HG03342 (cell line): ENCODE results near the gene TMEM198.

Experiments used
- ATAC-seq: cut with Tn5 transposase; IDR thresholded peaks from one replicate; pipeline ENCODE4 v1.9.1; 2021; ENCODE audit warnings: mild to moderate bottlenecking, moderate library complexity; ENCODE audit not compliant: unreplicated experiment

The TMEM198 gene

DNA sequence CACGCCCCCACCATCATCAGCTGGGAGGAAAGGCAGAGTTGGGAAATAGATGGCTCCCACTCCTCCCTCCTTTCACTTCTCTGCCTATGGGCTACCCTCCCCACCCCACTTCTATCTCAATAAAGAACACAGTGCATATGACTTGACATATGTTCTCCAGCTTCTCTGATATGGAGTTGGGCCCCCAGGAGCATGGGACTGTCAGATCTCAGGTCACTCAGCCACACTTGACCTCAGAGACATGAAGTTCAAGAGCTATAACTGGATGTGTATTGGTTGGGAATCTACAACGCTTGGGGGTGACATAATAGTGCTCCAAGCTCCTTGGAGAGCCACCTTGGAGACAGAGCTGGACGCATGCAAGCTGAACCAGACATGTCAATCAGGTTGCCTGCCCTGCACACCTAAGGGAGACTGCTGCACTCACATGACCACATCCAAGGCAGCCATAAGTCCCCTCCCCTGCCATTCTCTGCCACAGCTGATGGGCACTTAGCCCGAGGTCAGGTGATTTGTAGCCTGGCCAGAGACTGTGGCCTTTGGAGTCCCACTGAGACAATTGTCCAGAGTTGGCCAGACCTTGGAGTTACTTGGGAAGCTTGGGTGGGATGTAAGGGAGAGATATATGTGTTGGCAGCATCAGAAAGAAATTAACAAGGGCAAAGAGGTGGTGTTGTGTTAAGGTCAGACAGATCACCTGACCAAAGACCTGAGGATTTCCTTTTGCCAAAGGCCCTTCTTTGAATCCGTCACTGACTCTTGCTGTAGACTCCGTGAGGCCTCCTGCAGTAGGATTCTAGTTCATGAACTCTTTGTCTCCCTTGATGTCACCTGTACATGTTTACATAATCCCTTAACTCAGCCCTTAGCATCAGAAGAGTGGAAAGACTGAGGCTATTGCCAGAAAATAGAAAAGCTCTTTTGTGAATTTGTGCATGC, 32.0 kb downstream of the TMEM198 start:
- no peak for ATAC-seq

DNA sequence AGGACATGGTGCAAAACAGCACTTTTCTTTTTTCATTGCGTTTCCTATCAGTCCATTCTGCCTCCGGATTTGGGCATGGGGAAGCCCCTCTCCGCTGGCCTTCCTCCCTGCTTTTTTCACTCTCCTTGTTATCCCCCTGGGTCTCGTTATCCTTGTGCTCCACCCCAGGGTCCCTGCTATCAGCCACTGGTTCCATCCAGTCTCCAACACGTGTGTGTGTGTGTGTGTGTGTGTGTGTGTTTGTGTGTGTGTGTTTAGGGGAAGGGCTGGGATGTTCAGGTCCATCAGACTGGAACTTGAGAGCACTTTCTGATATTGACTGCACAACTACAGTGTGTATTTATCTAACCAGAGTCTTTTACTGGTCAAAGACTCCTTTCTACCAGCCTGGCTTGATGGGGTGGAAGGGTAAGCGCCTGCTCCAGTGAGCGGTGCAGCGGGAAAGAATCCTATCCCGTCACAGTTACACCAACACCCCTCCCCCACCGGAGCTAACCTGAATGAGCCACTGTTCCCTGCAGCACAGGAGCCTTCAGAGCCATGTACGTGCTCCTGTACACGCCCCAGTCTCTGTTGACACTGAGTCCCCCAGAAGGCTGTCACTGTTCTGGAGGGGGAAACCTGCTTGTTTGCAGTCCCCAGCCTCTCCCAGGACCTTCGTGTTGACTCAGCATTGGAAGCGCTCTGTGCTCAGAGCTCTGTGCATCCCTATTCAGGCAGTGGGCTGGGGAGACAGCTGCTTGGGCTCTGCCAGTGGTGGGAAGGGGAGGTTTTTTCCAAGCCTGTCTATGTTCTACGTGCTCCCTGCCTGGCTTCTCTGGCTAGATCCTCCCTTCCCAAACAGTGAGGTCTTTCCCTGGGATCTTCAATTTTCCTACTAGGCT, 32.9 kb downstream of the TMEM198 start:
- no peak for ATAC-seq

DNA sequence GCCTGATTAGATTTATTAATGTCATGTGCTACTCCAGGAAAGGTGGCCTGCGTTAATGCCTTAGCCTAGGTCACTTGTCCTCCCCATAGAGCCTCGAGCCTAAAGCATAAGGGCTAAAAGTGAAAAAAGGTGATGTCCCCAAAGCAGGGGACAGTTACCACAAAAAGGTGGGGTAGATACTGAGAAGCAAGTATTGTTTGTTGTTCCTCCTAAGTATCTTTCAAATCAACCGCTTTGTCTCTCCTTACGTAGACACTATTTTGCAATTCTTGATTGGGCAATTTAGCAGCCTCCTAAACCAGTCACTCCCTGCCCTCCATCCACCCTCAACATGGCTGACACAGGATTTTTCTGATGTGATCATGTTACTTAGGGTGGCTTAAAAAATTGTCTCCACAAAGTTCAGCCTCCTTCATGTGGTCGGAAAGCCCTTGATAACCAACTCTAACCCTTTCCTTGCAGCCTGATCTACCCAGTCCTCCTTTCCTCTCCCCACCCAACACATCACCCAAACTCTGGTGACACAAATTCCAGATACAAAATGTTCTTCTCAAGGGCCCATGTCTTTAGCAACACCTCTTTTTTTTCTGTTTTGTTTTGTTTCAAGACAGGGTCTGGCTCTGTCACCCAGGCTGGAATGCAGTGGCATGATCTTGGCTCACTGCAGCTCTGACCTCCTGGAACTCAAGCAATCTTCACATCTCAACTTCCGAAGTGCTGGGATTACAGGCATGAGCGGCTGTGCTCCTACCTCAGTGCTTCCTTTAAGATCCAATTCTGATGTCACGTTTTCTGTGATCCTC, 35.2 kb downstream of the TMEM198 start:
- ATAC-seq: no peak

DNA sequence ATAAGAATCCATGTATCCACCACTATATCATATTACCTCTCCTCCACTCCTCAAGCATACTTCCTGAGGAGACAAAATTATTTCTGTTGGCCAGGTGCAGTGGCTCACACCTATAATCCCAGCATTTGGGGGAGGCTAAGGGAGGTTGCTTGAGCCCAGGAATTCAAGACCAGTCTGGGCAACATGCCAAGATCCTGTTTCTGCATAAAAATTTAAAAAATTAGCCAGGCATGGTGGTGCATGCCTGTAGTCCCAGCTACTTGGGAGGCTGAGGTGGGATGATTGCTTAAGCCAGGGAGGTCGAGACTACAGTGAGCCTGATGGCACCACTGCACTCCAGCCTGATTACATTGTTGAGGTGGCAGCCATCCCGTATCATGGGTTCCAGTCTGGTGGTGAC, 37.5 kb downstream of the TMEM198 start:
- ATAC-seq: no peak

DNA sequence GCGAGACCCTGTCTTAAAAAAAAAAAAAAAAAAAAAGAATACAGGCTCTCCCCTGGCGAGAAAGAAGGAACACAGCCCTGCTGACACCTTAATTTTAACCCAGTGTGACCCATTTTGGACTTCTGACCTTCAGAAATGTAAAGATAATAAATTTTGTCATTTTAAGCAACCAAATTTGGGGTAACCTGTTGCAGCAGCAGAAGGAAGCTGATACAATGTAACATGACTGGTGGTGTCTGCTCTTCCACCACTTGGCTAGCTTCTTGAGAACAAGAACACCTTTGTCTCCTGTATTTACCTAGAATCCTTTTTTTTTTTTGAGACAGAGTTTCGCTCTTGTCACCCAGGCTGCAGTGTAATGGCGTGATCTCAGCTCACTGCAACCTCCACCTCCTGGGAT, 47.3 kb downstream of the TMEM198 start:
- ATAC-seq: no peak

DNA sequence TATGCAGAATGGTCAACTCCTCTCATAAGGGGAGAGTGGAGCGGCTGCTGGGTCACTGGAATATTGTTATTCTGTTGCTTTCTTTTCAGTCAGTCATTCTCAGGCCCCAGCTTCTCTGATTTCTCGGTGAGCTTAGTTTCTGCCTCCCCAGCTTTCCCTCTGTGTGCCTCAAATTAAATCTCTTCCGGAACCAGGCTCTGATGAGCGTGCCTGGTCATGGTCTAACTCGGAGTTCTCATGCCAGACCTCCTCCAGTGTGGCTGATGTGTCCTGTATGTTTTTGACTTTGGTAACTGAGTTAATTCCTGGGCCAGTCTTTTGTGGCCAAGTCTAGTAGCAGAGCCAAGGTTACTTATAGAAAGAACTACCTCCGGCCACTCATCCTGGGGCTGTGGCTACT, 48.9 kb downstream of the TMEM198 start:
- ATAC-seq: no peak

DNA sequence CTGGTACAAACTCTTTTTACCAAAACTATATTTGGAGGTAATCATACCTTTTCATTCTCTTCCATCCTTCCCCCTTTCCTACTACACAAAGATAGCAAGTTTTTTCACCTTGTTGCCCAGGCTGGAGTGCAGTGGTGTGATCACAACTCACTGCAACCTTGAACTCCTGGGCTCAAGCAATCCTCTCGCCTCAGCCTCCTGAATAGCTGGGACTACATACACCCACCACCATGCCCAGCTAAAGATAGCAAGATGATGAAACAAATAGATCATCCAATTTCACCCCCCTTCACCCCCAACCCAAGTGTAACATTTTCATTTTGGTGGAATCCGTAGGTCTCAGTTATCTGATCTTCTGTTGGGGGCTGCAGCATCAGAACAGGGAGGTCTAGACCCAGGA, 49.3 kb downstream of the TMEM198 start:
- no peak for ATAC-seq

DNA sequence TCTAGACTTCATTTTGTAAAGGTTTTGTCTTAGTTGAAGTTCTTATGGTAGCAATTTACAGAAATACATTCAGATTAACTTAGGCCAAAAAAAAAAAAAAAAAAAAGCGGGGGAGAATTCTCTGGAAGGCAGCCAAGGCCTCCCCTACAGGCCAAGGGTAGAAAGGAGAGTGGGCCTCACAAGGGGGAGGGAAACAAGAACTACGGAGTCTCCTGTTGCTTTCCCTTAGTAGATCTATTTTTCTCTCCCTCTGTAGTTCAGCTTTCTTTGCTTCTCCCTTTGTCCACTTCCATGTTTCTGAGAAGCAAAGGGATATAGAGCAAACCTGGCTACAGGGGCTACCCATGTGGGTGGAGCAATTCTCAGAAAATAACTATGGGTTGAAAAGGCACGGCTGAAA, 51.4 kb downstream of the TMEM198 start:
- ATAC-seq: no peak

DNA sequence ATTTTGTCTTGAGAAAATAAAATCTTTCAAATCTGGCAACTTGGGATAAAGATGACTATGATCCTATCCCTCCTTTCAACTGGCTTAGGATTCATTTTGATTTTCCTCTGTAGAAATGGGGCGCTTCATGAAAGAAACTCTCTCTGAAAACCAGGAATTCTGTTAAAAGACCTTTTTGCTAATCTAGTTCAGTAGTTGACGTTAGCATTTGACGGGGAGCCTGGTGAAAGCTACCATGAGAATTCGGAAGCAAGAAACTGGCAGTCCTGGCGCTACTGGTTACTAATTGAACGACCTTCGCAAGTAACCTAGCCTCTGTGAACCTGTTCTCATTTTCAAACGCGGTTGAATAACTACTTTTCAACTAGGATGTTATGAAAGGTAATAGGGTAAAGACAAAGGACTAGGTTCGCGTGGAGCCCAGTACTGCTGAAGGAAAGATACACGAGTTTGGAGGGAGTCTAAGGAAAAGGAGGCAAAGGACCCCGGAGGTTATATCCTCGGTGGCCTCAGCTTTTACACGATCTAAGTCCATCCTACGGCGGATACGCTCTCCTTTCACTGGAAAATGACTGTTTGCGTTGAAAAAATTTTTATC, 53.2 kb downstream of the TMEM198 start:
- peak; percentile 13 for ATAC-seq

DNA sequence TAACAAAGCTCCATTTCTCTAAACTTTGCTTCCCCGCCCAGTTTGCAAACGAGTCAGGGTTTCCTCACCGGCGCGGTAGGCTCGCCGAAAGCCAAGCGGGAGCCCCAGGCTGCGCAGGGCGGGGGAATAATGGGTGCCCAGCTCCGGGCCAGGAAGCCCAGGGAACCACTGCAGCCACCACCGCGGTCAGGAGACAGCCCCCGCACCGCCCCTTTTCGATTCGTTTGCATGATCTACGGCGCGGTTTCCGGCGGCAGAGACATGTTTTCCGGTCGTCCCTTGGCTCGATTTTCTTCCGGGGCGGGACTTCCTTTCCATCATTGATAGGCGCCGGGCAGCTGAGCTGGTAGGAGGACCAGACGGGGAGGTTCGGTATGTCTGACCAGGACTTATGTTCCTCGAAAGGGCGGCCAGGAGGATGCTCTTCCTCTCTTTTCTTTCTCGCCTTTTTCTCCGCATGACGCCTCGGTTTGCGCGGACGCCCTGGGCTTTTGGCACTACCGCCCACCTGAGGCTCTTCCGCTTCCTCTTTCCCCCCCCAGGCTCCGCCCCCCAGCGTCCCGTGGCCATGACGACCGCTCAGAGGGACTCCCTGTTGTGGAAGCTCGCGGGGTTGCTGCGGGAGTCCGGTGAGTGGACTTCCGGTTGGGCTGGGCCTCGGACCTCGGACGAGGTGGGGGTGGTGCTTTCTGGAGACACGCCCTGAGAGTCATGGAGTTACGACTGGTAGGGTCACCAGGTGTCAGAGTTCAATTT, 53.9 kb downstream of the TMEM198 start, which contains the start of gene STK11IP:
Gene STK11IP, plus strand, starts transcription at position 306 of the 756 bp plus-strand sequence. Its CDS starts 263 bp downstream, at position 569.
- peak; percentile 91 for ATAC-seq

DNA sequence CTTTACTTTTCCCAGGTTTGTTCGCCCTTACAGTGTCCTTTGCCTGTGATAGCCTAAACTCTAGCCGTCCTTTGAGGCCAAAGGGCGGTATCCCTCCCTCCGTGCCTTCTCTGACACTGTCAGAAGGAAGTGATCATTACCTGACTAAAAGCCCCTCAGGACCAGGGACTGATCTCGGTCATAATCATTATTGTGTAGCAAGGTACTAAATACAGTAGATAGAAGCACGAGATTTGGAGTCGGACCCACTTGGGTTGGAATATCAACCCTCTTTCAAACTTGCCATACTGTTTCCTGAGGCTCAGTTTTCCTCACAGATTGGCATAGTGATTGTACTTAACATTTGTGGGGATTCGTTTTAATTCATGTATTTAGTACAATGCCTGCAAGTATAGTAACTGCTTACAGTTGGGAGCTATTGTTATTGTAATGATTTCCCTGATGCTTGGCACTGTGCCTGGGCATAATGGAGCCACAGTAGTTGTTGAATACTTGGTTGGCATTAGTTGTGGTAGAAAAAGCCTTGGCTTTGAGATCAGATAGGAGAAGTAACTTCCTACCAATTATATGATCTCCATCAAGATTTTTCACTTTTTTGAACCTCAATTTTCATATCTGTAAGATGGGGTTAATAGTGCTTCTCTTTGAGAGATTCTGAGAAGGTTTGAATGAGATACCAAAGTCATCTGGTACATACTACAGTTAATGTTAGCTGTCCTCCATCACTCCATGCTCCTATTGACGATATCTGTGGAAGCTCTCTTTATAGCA, 54.7 kb downstream of the TMEM198 start:
- ATAC-seq: no peak
